GM21529 (cell line): ENCODE results near the gene RBL1.
"Not testable (repeated sequence)": the region's sequence is repeated elsewhere in the genome, so short reads cannot be mapped to it uniquely, and the experiment has no call there.

Experiments used
- ATAC-seq: cut with Tn5 transposase; IDR thresholded peaks from one replicate; pipeline ENCODE4 v1.9.1; 2021; ENCODE audit not compliant: unreplicated experiment

Gene RBL1

GRCh38 chr20:36997121-36997520 is 98.7 kb downstream of the RBL1 start:
- no peak for ATAC-seq

- not testable (repeated sequence) for ATAC-seq
Measured at GRCh38 chr20:36994221-36994620, 101.6 kb downstream of the RBL1 start.

- no peak for ATAC-seq
Measured at GRCh38 chr20:36992802-36993334, 102.9 kb downstream of the RBL1 start.

- ATAC-seq, result no peak
Measured at GRCh38 chr20:36991703-36992102, 104.1 kb downstream of the RBL1 start.

- no peak for ATAC-seq
Measured at GRCh38 chr20:36989797-36990196, 106.0 kb downstream of the RBL1 start.

GRCh38 chr20:36988494-36988966 is 107.3 kb downstream of the RBL1 start:
- no peak for ATAC-seq

- no peak for ATAC-seq
Measured at GRCh38 chr20:36984257-36984638, 111.5 kb downstream of the RBL1 start.

- ATAC-seq, result no peak
Measured at GRCh38 chr20:36975099-36975818, 120.5 kb downstream of the RBL1 start.

- ATAC-seq, result no peak
Measured at GRCh38 chr20:36974660-36975059, 121.1 kb downstream of the RBL1 start.

GRCh38 chr20:36971103-36971502 is 124.7 kb downstream of the RBL1 start:
- no peak for ATAC-seq

GRCh38 chr20:36969478-36970186 is 126.2 kb downstream of the RBL1 start:
- ATAC-seq, result no peak

GRCh38 chr20:36969051-36969450 is 126.7 kb downstream of the RBL1 start:
- no peak for ATAC-seq

GRCh38 chr20:36967636-36968035 is 128.2 kb downstream of the RBL1 start:
- ATAC-seq, result no peak

GRCh38 chr20:36966965-36967364 is 128.8 kb downstream of the RBL1 start:
- not testable (repeated sequence) for ATAC-seq

- ATAC-seq, result not testable (repeated sequence)
Measured at GRCh38 chr20:36962354-36962941, 133.3 kb downstream of the RBL1 start.

GRCh38 chr20:36959242-36959641 is 136.6 kb downstream of the RBL1 start:
- no peak for ATAC-seq

GRCh38 chr20:36957875-36958667 is 137.7 kb downstream of the RBL1 start:
- no peak for ATAC-seq

GRCh38 chr20:36956674-36957073 is 139.1 kb downstream of the RBL1 start:
- ATAC-seq, result no peak

- ATAC-seq, result no peak
Measured at GRCh38 chr20:36956016-36956415, 139.8 kb downstream of the RBL1 start.

- no peak for ATAC-seq
Measured at GRCh38 chr20:36951979-36952738, 143.6 kb downstream of the RBL1 start.
